H1 (cell line): ENCODE data around the gene SRGAP3. TPM values are rescaled to one million over a fixed set of nuclear protein-coding genes. Genes with fewer than 3 reads are reported as not detected.

ENCODE experiments used
- ATF3 ChIP-seq: IDR thresholded peaks from 2 replicates; pipeline ENCODE4 v1.6.1; 2011; ENCODE audit warnings: low read depth, mild to moderate bottlenecking, low read length; ENCODE audit not compliant: insufficient read depth
- CBX8 ChIP-seq: fragments of 300-800, 300-1000 bp; sonication (generic); IDR thresholded peaks from 2 replicates; pipeline ENCODE4 v1.7.1; 2016; ENCODE audit warnings: low read depth, low read length, borderline replicate concordance
- polyA plus RNA-seq, 7 experiments: library from polyadenylated mRNA; depleted of rRNA in 3 of 7; stranded (reverse) in 5 of 7; unstranded in 2 of 7; fragments of >200 nt in 5 of 7; fragments of 200-250 nt in 2 of 7; gene quantifications; 1 replicate in 5 of 7; 2 replicates in 1 of 7; 4 replicates in 1 of 7; pipeline versions ENCODE4 v1.2.1 to v1.2.3, GENCODE V29; 2011 to 2013; ENCODE audit warnings: missing spikeins in 2 of 7, mixed read lengths in 2 of 7
- total RNA-seq: library from RNA; stranded (reverse); fragmentation: NEBNext Ultra II Directional; extraction: Animal tissue kit (Norgen Biotek cat#: 25700); gene quantifications from 2 replicates; pipeline ENCODE4 v1.2.1, GENCODE V29; 2021

The SRGAP3 gene
- total and polyA plus RNA-seq, 2 of the 8 experiments (the other 6 are each of a cell fraction or from before 2014, with no cell fraction given): 5.8 to 11.4 TPM

- TF ChIP-seq CBX8: no peak
- TF ChIP-seq ATF3: no peak
Measured at GRCh38 chr3:8996681-8997121, 252.7 kb downstream of the SRGAP3 start (continued).
